GM12891 (cell line): ENCODE results near the gene ADTRP.

Experiments used
- DNase-seq: peaks from one replicate; pipeline ENCODE4 v3.0.0; 2011; ENCODE audit warnings: low spot score; ENCODE audit not compliant: insufficient read length
- FAIRE-seq: peaks from 2 replicates; lab custom pipeline; 2011; peaks lifted over from hg19 to GRCh38; lab: Jason Lieb, UNC
- PAX5 ChIP-seq: IDR thresholded peaks from 2 replicates; pipeline ENCODE4 v1.6.1; 2011; ENCODE audit warnings: low read length, moderate library complexity, mild to moderate bottlenecking; ENCODE audit not compliant: insufficient read depth, severe bottlenecking
- POLR2A ChIP-seq: IDR thresholded peaks from 2 replicates; pipeline ENCODE4 v1.6.1; 2011; ENCODE audit warnings: low read depth, low read length, control low read depth
- POLR2AphosphoS5 ChIP-seq: IDR thresholded peaks from 2 replicates; pipeline ENCODE4 v1.6.1; 2011; ENCODE audit warnings: low read depth, low read length, control low read depth
- POU2F2 ChIP-seq: IDR thresholded peaks from 2 replicates; pipeline ENCODE4 v1.6.1; 2011; ENCODE audit warnings: low read depth, mild to moderate bottlenecking, control low read depth, low read length, moderate library complexity
- SPI1 ChIP-seq: IDR thresholded peaks from 2 replicates; pipeline ENCODE4 v1.6.1; 2011; ENCODE audit warnings: low read depth, low read length, control low read depth
- TAF1 ChIP-seq: IDR thresholded peaks from 2 replicates; pipeline ENCODE4 v1.6.1; 2011; ENCODE audit warnings: low read depth, low read length, control low read depth

Gene ADTRP

DNA sequence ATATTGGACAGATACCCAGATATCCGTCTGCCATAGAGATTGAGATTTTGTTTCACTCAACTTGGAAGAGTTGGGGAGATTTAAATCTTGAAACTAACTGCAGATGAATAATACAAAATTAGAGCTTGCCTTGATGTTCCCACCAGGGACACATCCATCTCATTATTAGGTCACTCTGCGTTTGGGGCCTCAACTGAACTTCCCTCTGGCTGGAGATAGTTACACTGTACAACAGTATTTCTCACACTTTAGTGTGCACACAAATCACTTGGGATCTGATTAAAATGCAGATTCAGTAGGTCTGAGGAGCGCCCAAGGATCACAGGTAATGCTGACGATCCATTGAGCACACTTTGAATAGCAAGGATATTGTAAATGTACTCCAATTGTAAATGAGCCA, 35.0 kb upstream of the ADTRP start:
- DNase-seq (no peak), FAIRE-seq (no peak)
- TF ChIP-seq POU2F2 (no peak), POLR2AphosphoS5 (no peak), POLR2A (no peak), SPI1 (no peak), PAX5 (no peak), TAF1 (no peak)

- DNase-seq: no peak
- TF ChIP-seq SPI1: no peak
- no peak for TF ChIP-seq TAF1
- no peak for TF ChIP-seq POLR2AphosphoS5
- TF ChIP-seq POU2F2: no peak
- no peak for TF ChIP-seq POLR2A
- no peak for TF ChIP-seq PAX5
- no peak for FAIRE-seq
Observed at GRCh38 chr6:11812951-11813350, 34.3 kb upstream of the ADTRP start.

GRCh38 chr6:11812439-11812838, 33.8 kb upstream of the ADTRP start:
- DNase-seq: no peak
- FAIRE-seq: no peak
- TF ChIP-seq POU2F2 (no peak), SPI1 (no peak), TAF1 (no peak), POLR2AphosphoS5 (no peak), PAX5 (no peak), POLR2A (no peak)

GRCh38 chr6:11811644-11812264, 33.2 kb upstream of the ADTRP start:
- no peak for FAIRE-seq

DNA sequence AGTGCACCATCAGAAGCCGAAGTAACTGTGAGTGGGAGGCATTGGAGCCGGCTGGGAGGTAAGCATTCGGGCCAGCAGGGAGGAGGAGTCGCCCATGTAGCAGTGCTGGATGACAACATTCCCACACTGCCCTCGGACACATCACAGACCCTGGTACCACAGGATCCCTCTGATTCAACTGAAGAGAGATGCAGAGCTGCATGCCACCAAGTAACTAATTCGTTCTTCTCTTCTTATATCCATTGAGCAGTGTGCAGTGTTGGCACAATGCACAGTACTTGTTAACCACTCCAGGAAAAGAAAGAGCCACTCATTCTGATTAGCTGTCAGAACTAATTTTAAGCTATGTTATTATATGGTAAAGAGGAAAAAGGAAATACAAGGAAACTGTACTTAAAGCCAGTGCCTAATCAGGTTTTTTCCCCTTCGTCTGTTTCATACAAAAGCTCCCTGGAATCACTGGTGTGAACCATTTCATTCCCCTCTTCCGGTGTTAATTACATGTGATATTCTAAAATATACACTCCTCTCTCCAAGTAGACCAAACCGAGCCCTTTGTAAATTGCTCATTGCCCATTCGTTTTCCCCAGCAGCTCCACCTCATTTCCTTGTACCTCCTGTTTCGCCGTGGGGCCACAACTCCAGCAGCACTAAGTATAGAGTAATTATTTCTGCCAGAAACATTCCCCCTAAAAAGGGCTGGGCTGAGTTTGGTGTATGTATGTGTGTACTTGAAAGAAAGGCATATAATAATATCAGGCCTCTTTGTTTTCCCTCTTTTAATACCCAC, 32.4 kb upstream of the ADTRP start:
- no peak for FAIRE-seq
- no peak for DNase-seq
- no peak for TF ChIP-seq POLR2AphosphoS5
- TF ChIP-seq POLR2A: no peak
- no peak for TF ChIP-seq SPI1
- TF ChIP-seq PAX5: no peak
- TF ChIP-seq POU2F2: no peak
- TF ChIP-seq TAF1: no peak

More at GRCh38 chr6:11811644-11812264, 33.2 kb upstream of the ADTRP start:
- TF ChIP-seq PAX5: peak; percentile 91
- TF ChIP-seq POU2F2: no peak
- no peak for DNase-seq

DNA sequence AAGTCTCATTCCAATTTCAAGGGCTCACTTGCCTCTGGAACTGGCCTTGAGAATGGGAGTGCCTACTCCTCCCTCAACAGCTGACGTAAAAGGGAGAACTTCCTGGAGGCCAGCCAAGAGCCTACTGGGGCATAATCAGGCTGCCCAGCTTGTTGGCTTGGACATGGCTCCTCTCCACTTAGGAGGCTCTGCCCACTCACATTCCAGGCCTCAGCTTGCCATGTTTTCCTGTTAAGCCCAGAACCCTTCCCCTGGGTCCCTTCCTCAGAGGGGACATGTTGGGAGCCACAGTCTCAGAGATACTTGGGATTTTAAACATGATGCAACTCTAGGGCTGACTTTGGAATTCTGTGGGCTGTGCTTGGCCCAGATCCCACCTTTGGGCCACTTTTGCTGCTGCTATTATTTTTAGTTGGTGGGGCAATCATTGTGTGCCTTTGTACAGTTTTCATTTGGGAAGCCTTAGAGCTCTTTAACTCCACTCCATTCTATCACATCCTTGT, 31.5 kb upstream of the ADTRP start:
- TF ChIP-seq TAF1: no peak
- TF ChIP-seq SPI1: no peak
- TF ChIP-seq POLR2AphosphoS5: no peak
- TF ChIP-seq PAX5: no peak
- TF ChIP-seq POU2F2: no peak
- no peak for TF ChIP-seq POLR2A
- DNase-seq (no peak), FAIRE-seq (no peak)

DNA sequence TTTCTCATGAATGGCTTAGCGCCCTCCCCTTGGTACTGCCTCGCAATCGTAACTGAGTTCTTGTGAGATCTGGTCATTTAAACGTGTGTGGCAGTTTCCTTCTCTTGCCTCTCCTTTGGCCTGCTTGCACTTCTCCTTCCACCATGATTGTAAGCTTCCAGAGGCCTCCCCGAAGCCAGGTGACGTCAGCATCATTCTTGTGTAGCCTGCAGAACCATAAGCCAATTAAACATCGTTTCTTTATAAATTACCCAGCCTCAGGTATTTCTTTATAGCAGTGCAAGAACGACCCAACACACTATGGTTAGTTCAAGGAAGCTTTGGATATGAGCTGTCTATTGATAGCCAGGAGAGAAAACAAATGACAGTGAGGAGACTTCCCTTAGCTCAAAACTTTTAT, 29.5 kb upstream of the ADTRP start:
- DNase-seq (no peak), FAIRE-seq (no peak)
- TF ChIP-seq SPI1 (no peak), POLR2A (no peak), TAF1 (no peak), POLR2AphosphoS5 (no peak), POU2F2 (no peak), PAX5 (no peak)

GRCh38 chr6:11806561-11807317, 28.1 kb upstream of the ADTRP start:
- DNase-seq: no peak
- TF ChIP-seq SPI1 (no peak), POLR2AphosphoS5 (no peak), TAF1 (no peak), POLR2A (no peak), POU2F2 (no peak), PAX5 (no peak)
- no peak for FAIRE-seq

DNA sequence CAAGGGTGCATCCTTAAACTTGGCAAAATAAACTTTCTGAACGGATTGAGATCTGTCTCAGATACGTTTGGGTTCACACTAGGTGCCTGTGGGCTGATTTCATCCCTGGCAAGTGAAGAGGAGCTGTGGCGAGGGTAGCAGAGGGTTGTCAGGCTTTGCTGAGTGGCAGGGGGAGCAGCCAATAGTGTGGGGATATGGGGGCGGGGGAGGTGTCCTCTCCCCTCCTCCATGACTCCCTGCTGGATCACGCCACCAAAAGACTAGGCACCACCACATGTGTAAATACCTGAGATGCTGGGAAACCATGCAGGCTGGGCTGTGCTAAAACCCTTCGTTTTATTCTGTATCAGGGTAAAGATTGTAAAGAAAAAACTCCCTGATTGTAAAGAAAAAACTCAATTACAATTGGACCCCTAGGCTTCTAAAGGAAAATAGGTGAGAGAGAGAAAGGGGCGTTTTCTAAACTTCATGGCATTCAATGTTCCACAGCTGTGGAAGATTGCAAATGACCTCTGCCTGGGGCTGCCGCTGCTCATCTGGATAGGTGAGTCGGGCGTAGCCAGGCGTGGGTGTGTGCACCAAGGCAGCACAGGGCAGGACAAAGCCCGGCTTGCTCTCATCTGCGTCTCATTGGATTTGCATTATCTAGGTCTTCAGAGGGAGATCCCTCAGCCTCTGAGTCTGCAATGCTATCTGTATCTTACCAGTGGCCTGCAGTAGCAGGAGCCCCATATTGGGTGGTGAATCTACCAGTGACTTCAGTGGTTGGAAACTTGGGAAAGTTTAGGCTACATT, 26.9 kb upstream of the ADTRP start:
- DNase-seq (no peak), FAIRE-seq (no peak)
- TF ChIP-seq SPI1 (no peak), PAX5 (no peak), POLR2A (no peak), TAF1 (no peak), POLR2AphosphoS5 (no peak), POU2F2 (no peak)
